Astrocyte (in vitro differentiated cells and primary cell): ENCODE results near the gene TMEM266.

ENCODE experiments used
- EZH2 ChIP-seq: IDR thresholded peaks from 2 replicates; pipeline ENCODE4 v1.6.1; 2012; ENCODE audit warnings: mild to moderate bottlenecking, low read length, inconsistent platforms; ENCODE audit not compliant: insufficient read depth
- TF ChIP-seq, protein P1 (sequence below): IDR thresholded peaks from 2 replicates; pipeline ENCODE4 v1.5.1; 2011; ENCODE audit warnings: low read depth, mild to moderate bottlenecking, inconsistent platforms, low read length, moderate library complexity; ENCODE audit not compliant: insufficient read depth

- TF ChIP-seq EZH2: no peak
- TF ChIP-seq, protein P1, sequence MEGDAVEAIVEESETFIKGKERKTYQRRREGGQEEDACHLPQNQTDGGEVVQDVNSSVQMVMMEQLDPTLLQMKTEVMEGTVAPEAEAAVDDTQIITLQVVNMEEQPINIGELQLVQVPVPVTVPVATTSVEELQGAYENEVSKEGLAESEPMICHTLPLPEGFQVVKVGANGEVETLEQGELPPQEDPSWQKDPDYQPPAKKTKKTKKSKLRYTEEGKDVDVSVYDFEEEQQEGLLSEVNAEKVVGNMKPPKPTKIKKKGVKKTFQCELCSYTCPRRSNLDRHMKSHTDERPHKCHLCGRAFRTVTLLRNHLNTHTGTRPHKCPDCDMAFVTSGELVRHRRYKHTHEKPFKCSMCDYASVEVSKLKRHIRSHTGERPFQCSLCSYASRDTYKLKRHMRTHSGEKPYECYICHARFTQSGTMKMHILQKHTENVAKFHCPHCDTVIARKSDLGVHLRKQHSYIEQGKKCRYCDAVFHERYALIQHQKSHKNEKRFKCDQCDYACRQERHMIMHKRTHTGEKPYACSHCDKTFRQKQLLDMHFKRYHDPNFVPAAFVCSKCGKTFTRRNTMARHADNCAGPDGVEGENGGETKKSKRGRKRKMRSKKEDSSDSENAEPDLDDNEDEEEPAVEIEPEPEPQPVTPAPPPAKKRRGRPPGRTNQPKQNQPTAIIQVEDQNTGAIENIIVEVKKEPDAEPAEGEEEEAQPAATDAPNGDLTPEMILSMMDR: no peak
These were observed 49.2 kb upstream of the TMEM266 start for GRCh38 chr15:76010613-76011012.
